GM19099 (cell line): Measurements from ENCODE around the gene TEAD1.

Experiments
- POLR2A ChIP-seq: IDR thresholded peaks from 3 replicates; pipeline ENCODE4 v1.6.1; 2011; ENCODE audit warnings: low read depth; ENCODE audit not compliant: insufficient read length; ENCODE audit errors: extremely low read depth

The TEAD1 gene

DNA sequence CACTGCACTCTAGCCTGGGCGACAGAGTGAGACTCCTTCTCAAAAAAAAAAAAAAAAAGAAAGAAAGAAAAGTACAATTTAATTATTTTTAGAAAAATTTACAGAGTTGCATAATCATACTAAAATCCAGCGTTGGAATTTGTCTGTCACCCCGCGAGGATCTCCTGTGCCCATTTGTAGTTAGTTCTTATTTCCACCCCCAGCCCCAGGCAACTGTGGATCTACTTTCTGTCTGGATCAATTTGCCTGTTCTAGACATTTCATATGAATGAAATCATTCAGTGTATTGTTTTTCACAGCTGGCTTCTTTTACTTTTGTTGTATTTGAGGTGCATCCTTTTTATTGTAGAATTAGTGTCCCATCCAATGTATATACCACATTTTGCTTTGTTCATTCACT is 232.3 kb downstream of the TEAD1 start:
- TF ChIP-seq POLR2A, result no peak

- no peak for TF ChIP-seq POLR2A
Observed at GRCh38 chr11:12909879-12910278, 235.7 kb downstream of the TEAD1 start.

DNA sequence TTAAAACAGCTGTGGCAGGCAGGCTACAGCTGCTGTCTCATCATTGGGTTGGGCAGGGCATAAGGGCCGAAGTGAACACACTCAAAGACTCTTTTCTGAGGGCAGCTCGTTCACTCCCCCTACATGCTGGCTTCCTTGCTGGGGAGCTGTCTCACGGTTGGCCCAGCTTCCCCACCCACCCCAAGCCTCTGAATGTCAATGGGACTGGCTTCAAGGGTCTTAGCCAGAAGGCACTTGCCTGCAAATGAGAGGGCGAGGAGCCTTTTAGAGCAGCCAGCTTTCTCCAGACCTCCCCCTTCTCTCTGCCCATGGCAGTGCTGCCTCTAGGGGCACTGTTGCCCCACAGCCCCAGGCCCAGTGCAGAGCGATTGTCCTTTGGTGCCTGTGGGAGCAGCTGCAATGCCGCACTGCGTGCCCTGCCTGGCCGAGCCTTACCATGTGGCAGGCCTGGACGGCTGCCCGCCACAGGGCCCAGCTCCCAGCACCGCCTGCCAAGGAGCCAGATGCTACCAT is 240.2 kb downstream of the TEAD1 start:
- no peak for TF ChIP-seq POLR2A

DNA sequence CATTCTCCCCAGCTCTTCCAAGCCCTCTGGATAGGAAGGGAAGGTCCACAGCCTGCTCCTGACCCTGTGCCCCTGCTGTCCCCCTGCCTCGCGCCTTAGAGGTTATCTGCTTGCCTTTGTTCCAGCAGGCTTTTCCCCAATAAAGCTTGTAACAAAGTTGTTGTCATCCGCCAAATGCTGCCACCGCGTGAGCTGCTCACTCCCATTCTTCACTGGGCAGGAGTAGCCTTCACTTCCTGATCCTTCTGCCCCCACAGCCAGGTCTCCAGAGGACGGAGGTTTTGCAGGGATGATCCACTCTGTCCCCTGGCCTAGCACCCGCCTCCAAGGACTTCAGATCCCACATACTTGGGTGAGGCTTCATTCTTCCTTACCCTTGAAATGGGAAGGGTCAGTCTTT is 240.9 kb downstream of the TEAD1 start:
- TF ChIP-seq POLR2A, result no peak

DNA sequence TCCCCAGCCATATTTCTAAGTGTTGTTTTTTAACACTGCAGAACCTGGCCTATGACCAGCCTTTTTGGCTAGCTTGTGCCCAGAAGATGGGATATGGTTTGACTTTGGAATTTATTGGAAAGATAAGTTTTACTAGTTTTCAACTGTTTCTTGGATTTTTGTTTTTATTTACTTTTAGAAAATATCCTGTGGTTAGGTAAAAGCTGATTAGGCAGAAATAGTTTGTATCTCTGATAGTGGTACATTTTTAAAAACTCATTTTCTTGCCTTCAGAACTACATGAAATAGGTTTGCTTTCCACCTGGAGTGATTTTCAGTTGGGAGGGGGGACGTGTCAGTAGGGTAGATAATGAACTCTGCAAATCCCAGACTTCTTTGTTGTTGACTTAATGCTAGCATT is 243.6 kb downstream of the TEAD1 start:
- TF ChIP-seq POLR2A, result no peak

DNA sequence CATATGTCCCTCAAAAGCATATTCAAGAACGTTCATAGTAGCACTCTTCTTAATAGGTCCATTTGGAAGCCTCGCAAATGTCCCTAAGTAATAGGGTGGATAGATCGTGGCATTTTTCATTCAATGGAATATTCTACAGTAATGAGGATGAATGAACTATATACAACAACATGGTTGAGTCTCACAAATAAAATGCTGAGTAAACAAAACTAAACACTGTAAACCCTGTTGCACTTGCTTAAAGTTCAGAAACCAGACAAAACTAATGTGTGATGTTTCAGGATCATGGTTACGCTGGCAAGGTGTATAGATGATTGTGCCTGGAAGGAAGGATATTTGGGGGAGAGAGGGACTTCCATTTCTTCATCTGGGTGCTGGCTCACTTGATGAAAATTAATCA is 244.4 kb downstream of the TEAD1 start:
- no peak for TF ChIP-seq POLR2A

DNA sequence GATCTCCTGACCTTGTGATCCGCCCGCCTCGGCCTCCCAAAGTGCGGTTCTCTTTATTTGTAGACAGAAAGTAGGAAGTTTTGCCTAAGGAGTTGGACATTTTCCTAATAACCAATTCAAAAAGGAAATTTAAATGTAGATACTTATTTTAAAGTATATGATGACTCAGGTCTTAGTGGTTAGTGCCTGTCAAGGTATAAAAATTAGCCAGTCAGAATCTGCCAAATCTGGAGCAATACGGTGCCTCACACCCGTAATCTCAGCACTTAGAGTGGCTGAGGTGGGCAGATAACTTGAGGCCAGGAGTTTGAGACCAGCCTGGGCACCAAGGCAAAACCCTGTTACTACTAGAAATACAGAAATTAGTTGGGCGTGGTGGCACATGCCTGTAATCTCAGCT is 248.2 kb downstream of the TEAD1 start:
- TF ChIP-seq POLR2A, result no peak

GRCh38 chr11:12922980-12923507 is 248.8 kb downstream of the TEAD1 start:
- TF ChIP-seq POLR2A, result no peak

DNA sequence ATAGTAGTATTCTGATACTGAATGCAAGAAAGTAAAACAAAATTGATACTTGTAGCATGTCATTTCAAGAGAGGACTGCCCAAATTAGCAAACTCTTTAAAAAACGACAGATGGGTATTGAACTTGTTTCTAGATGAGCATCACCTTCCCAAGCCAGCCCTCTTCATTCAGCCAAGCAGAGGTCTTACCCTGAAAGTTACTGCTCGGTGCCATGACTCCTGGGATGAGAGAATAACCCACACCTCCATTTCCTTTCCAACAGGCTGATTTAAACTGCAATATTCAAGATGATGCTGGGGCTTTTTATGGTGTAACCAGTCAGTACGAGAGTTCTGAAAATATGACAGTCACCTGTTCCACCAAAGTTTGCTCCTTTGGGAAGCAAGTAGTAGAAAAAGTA is 250.4 kb downstream of the TEAD1 start:
- TF ChIP-seq POLR2A, result no peak

DNA sequence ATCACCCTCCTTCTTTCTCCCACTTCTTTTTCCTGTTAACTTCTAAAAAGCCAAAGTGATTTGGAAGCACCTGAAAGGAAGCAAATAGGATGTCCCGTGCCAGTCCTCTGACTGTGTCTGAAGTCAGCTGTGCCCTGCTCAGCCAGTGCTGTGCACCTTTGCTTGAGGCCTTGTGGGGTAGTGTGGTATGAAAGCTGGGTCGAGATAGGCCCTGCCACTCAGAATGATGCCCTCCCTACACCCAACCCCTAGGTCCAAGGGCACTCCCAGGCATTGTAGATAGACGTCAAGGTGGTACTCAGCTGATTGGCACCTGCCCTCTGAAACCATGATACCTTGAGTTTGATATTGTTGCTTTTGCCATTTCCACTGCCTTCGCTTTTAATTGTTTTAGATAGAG is 251.3 kb downstream of the TEAD1 start:
- TF ChIP-seq POLR2A, result no peak

- no peak for TF ChIP-seq POLR2A
Observed at GRCh38 chr11:12927221-12927620, 253.0 kb downstream of the TEAD1 start.

GRCh38 chr11:12927886-12928285 is 253.7 kb downstream of the TEAD1 start:
- TF ChIP-seq POLR2A, result no peak

GRCh38 chr11:12930850-12931249 is 256.6 kb downstream of the TEAD1 start:
- no peak for TF ChIP-seq POLR2A

DNA sequence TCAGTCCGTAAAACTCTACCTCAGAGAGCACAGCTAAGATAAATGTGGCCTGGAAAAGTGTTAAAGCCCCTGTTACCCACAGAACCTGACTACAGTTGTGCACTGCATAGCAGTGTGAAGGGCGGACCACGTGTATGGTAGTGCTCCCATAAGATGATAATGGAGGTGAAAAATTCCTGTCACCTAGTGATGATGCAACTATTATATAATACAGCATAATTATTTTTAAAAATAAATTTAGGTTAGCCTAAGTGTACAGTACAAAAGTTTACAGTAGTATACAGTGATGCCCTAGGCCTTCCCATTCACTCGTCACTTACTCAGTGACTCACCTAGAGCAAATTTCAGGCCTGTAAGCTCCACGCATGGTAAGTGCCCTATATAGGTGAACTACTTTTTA is 258.3 kb downstream of the TEAD1 start:
- no peak for TF ChIP-seq POLR2A

GRCh38 chr11:12936200-12936599 is 262.0 kb downstream of the TEAD1 start:
- no peak for TF ChIP-seq POLR2A

DNA sequence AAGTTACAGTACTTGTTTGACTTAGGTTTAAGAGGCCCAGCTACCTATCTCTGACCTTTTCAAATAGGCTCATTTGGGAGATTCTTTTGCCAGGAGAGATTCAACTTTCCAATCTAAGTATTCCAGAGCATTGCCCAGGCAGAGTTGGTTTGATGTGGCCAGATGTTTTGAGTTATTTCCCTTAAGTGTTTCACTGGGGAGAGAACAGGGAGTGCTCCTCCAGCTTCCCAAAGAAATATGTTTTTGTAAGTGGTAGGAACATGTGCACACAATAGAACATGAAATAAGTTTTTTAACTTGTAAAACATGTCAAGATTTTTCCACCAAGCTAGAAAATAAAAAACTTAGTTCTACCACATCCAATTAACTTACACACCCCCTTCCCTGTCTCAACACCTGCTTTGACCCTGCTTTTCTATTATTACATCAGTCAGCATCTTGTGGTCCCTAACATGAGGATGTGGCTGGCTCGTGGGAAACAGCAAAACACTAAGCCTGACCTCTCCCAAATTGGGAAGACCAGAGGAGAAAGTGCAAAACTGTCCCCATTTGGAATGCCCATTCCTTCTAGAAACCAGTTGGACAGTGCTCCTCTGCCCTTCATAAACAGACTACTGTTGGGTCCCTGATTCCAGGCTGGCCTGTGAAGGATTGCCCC is 264.5 kb downstream of the TEAD1 start:
- no peak for TF ChIP-seq POLR2A

- no peak for TF ChIP-seq POLR2A
Observed at GRCh38 chr11:12941671-12942070, 267.4 kb downstream of the TEAD1 start.
